ENCODE measurements around the gene PEAK1.

PEAK1 gene

GRCh38 chr15:77121599-77121998 is 298.3 kb downstream of the PEAK1 start:
- DNase-seq, result no peak

DNA sequence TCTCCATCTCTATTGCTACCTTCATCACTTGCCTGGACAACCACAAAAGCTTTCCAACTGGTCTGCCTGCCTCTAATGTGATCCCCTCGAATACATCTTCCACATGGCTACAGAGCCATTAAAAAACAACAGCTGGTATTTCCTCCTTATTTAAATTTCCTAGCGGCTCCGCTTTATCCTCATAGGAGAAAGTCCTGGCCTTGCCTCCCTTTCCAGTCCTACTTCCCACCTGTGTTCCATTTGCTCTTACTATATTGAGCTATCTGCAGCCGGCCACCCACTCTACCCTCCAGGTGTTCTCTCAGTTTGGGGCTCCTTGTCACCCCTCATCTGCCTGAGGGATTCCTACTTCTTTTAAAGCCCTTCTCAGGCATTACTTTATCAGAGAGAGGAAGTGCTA is 299.3 kb downstream of the PEAK1 start:
- DNase-seq, result no peak

GRCh38 chr15:77119446-77119845 is 300.5 kb downstream of the PEAK1 start:
- no peak for DNase-seq

DNA sequence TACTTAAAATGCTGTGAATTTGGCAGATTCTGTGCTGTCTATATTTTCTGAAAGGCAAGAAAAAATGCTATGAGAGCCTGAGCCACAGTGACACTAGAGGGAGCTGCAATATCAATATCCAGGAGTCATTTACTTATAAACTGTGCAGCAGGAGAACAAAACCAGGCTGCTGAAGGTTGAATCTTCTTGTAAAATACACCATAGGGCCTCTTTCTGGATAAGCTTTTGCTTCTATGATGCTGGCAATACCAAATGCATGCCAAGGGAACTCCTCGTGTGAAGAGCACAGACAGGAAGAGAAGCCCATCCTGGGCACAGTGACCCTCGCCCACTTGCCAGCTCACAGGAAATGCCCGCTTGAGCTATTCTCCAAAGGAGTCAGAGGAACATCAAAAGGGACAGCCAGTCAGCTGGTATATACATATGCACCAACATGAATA is 301.0 kb downstream of the PEAK1 start:
- peak; percentile 72 to 77 (median 73) for DNase-seq

DNA sequence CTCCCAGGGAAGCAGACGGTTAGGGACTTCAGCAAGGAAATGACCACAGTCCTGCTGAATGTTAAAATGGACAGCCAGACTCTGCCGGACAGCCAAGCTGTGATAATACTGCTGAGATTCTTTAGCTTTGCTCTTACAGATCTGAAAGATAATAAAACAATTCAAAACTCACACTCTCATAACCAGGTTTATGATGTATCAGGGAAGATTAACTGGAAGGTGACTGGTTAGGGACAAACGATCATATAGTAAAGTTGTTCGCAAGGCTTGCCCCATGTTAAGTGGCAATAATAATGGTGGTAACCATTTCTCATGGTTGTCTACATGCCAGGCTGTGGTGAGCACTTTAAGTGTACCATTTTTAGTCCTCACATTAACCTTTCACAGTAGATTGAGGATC is 304.7 kb downstream of the PEAK1 start:
- DNase-seq, result no peak

DNA sequence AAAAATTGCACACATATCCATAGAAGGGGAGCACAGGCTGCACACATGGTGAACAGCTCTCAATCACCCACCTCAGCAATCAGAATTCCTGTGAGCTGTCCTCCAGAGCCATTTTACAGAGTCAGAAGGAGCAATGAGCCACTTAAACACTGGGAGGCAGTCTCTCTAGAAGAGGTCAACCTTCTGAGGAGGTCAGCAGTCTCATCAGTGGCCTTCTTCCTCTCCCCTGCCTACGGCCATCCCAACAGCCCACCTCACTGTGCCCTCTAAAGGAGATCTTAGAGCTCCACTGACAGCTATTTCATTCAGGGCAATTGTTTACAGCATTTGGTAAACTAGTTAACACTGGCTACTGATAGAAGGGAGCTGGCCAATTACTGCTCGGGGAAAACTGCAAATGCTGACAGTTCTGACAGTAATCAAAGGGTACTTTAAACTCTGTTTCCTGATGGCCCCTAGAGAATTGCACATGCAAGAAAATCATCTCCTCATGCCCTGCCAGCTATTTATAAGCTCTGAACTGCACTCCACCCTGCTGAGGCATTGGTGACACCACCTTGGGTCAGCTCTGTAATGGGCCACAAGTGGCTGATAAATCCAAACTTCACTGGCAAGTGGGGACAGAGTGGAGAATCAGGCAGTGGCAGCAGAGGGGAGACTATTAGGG is 306.9 kb downstream of the PEAK1 start:
- DNase-seq, result no peak

GRCh38 chr15:77111789-77112188 is 308.1 kb downstream of the PEAK1 start:
- DNase-seq, result no peak

- peak in 2 of 3 donors; percentile 29 to 49 for DNase-seq
These were observed 312.2 kb downstream of the PEAK1 start for GRCh38 chr15:77107531-77108355.

- no peak for DNase-seq
These were observed 312.8 kb downstream of the PEAK1 start for GRCh38 chr15:77107068-77107467.

DNA sequence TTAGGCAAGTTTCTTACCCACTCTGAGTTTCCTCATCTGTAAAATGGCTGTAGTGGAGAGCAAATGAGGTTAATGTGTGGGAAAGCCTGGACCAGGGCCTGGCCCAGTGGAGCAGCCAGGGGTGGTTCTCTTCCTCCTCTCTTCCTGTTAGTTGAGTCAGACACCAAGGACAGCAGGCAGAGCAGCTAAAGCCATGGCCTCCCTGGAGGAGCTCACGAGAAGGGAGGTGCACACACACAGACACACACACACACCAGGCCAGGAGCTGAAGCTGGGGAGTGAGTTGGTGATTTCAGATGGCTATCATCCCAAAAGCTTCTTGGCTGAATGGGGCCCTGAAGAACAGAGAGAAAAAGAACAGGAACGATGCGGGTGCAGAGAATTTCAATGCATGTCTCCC is 315.7 kb downstream of the PEAK1 start:
- no peak for DNase-seq

- DNase-seq, result no peak
These were observed 320.0 kb downstream of the PEAK1 start for GRCh38 chr15:77099741-77100463.

GRCh38 chr15:77098572-77098971 is 321.3 kb downstream of the PEAK1 start:
- no peak for DNase-seq

DNA sequence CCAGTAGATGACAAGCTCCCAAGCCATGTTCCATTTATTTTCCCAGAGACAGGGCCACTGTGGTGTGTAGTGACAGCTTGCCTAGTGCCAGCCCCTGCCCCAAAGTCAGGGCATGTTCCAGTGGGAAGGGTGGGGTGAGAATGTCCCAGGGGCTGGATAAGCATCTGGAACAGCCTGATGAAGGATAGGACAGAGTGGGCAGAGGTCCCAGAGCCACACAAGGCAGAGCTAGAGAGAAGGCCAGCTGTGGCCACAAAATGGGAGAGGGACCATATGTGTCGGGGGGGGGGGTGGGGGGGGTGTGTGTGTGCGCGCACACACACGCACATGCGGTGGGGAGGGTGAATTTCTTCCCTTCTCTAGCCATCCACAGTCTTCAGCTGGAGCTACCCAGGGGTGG is 322.0 kb downstream of the PEAK1 start:
- no peak for DNase-seq

DNA sequence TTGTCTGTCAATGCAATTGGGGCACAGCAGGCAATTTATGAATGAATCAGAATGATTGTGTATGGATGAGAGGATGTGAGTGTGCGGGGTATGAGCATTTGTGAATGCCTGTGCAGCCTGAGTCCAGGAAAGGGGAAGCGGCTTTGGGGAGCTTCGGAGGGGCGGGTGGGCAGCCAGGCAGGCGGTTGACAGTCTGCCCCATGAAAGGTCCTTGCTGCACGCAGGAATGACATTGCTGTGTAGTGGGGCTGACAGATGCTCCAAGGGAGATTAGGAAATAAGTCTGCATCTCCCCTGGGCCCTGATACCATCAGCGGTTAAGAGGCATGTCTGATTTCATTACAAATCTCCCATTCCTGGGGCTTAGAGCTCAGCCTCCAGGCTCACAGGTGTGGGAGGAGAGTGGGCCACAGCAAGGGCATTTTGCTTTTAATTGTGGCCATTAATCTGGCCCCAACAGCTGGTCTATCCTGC is 322.6 kb downstream of the PEAK1 start:
- DNase-seq, result no peak

DNA sequence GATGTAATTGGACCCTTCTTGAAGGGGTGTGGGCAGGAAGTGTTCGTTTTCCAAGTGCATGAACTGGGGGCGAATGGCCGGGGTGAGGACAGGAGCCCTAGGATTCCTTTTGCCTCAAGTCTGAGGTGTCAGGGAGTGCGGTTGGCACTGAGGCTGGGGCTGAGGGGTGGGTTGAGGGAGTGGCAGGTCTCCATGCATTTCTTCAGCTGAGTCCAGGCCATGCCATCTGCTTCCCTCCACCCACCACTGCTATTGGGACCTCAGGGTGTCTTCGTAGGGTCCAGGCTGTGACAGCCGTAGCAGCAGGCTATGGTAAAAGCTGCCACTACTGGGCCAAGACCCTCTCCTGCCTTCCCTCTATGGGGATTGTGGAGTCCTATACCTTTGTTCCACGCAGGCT is 323.4 kb downstream of the PEAK1 start:
- DNase-seq, result no peak

DNA sequence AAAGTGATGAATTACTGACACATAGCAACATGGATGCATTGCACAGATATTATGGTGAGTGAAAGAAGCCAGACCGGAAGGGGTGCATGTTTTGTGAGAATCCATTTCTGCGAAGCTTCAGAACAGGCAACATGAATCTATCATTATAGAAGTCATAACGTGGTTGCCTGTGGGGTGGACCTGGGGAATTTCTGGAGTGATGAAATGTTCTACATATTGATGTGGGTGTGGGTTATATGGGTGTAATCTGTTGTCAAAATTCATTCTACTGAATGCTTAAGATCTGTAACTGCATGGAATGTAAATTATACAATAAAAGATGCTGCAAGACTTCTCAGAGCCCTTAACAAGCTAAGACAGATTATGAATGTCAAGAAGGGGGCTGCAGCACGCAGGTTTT is 323.8 kb downstream of the PEAK1 start:
- peak in 2 of 3 donors; percentile 19 to 39 for DNase-seq

DNA sequence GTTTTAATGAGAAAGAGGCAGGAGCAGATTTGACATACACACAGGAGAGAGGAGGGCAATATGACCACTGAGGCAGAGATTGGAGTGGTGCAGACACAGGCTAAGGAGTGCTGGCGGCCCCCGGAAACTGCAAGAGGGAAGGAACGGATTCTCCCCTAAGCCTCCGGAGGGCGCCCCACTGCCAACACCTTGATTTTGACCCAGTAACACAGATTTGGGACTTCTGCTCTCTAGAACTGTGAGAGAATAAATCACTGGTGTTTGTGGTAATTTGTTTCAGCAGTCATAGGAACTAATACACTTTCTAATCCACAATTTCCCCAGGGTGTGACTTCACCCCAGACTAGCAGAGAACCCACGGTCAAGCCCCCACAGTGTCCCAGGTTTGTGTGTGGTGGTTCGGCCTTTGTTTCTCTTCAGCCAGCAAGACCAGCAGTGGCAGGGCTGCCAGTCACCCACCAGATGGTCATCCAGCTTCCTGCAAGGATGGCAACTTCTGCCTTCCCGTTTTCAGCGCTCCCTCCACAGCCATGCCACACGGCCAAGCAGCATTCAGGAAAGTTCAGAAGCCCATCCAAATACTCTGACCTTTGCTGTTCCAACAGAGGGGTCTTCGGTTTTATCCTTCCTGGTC is 325.4 kb downstream of the PEAK1 start:
- DNase-seq, result peak in 1 of 3 donors; percentile 28

GRCh38 chr15:77093436-77093835 is 326.5 kb downstream of the PEAK1 start:
- peak in 1 of 3 donors; percentile 13 for DNase-seq

DNA sequence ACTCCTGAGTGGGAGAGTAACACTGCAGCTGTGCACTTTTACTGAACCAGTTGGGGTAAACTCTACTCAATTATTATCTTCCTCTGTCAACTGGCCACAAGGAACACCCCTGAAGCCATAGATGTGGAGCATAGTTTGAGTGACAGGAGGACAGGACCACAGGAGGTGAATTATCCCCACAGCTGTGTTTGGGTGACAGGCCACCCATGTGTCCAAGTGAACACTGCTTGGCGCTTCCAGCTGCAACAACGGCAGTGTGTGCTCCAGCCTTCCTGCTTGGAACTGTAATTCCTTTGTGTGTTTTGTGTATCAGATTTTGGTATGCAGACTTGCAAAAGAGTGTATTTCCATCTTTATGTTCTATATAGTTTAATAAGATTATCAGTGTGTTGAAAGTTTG is 328.8 kb downstream of the PEAK1 start:
- no peak for DNase-seq

DNA sequence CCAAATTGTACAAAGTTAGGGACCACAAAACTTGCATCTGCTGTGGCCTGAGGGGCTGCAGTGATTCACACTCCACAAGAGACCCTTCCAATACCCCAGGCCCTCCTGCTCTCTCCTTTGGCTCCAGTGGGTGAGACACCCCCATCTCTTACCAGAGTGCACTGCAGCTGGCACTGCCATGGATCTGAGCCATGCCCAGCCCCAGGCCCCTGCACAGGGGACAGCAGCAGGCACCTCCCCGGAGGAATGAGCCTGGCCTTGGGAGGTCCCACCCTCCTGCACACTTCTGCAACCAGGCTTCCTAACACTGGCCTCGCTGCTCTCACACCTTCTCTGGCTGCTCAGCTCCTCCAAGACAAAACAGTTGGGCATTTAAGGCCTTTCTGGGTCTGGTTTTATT is 332.7 kb downstream of the PEAK1 start:
- DNase-seq, result no peak

- peak; percentile 66 to 84 (median 75) for DNase-seq
These were observed 334.6 kb downstream of the PEAK1 start for GRCh38 chr15:77085297-77085696.

DNA sequence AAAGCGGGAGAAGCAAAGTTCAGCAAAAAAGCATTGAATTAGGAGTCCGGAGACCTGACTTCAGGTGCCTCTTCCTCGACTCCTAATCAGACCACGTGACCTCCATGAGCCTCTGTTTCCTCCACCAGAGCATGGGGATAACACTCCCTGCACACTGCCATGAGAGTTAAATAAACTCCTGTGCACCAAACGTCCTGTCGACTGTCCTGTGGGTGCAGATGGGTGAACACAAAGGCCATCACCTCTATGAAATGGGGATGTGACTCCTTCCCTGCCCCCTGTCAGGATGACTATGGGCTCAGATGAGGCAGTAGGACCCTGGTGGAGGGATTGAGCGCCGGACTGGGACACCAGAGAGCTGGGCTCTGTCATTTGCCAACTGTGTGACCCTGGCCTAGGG is 335.5 kb downstream of the PEAK1 start:
- DNase-seq, result no peak
